Ishikawa (cell line): ENCODE data around the gene DRICH1.

ENCODE experiments used
- CEBPB ChIP-seq: IDR thresholded peaks from 2 replicates; pipeline ENCODE4 v1.6.1; 2012
- CREB1 ChIP-seq: IDR thresholded peaks from 2 replicates; pipeline ENCODE4 v1.6.1; 2012; ENCODE audit warnings: low read depth
- EGR1 ChIP-seq: IDR thresholded peaks from 2 replicates; pipeline ENCODE4 v1.6.1; 2012
- EP300 ChIP-seq: IDR thresholded peaks from 2 replicates; pipeline ENCODE4 v1.6.1; 2012; ENCODE audit warnings: borderline replicate concordance
- FOXM1 ChIP-seq: IDR thresholded peaks from 2 replicates; pipeline ENCODE4 v1.6.1; 2012; ENCODE audit warnings: low read depth, borderline replicate concordance
- NFIC ChIP-seq: IDR thresholded peaks from 2 replicates; pipeline ENCODE4 v1.6.1; 2012
- RAD21 ChIP-seq: IDR thresholded peaks from 2 replicates; pipeline ENCODE4 v1.6.1; 2012; ENCODE audit warnings: low read depth
- TAF1 ChIP-seq: IDR thresholded peaks from 2 replicates; pipeline ENCODE4 v1.6.1; 2012; ENCODE audit warnings: low read depth, mild to moderate bottlenecking
- TCF12 ChIP-seq: IDR thresholded peaks from 2 replicates; pipeline ENCODE4 v1.6.1; 2012; ENCODE audit warnings: low read depth
- TEAD4 ChIP-seq: IDR thresholded peaks from 2 replicates; pipeline ENCODE4 v1.6.1; 2012
- USF1 ChIP-seq: IDR thresholded peaks from 2 replicates; pipeline ENCODE4 v1.6.1; 2012
- YY1 ChIP-seq: IDR thresholded peaks from 2 replicates; pipeline ENCODE4 v1.6.1; 2012; ENCODE audit warnings: low read depth
- ZBTB7A ChIP-seq: IDR thresholded peaks from 2 replicates; pipeline ENCODE4 v1.6.1; 2012; ENCODE audit warnings: low read depth
- TF ChIP-seq, protein P1 (sequence below): IDR thresholded peaks from 2 replicates; pipeline ENCODE4 v1.6.1; 2012
- TF ChIP-seq, protein P2 (sequence below): IDR thresholded peaks from 2 replicates; pipeline ENCODE4 v1.6.1; 2012; ENCODE audit warnings: low read depth, mild to moderate bottlenecking

Gene DRICH1

DNA sequence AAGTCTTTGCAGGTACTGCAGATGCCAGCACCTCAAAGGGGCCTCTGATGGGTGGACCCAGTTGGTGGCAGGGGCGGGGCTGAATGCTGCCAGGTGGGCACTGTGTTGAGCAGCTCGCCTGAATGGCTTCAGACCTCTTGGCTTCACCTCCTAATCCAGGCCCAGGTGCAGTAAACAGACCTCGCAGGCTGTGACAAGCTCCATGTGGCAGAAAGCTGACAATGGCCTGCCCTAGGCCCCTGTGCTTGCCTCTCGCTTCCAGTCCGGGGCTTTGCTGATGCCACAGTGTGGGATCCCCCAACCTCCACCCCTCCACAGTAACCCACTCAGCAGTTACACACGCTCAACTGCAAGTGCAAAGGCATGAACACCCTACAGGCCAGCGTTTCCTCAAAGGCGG is 61.4 kb downstream of the DRICH1 start:
- TF ChIP-seq USF1 (no peak), YY1 (no peak)

GRCh38 chr22:23569716-23570115 is 62.4 kb downstream of the DRICH1 start:
- TF ChIP-seq RAD21 (no peak), CEBPB (no peak), EP300 (no peak), FOXM1 (no peak), TAF1 (no peak), CREB1 (no peak), EGR1 (no peak)

- TF ChIP-seq TEAD4: no peak
- no peak for TF ChIP-seq EGR1
- TF ChIP-seq FOXM1: no peak
- TF ChIP-seq, protein P1, sequence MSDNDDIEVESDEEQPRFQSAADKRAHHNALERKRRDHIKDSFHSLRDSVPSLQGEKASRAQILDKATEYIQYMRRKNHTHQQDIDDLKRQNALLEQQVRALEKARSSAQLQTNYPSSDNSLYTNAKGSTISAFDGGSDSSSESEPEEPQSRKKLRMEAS: no peak
- no peak for TF ChIP-seq EP300
- TF ChIP-seq CEBPB: no peak
- TF ChIP-seq TCF12: no peak
- TF ChIP-seq TAF1: no peak
- no peak for TF ChIP-seq CREB1
- no peak for TF ChIP-seq USF1
Measured at GRCh38 chr22:23569291-23569690, 62.8 kb downstream of the DRICH1 start.

- TF ChIP-seq, protein P2, sequence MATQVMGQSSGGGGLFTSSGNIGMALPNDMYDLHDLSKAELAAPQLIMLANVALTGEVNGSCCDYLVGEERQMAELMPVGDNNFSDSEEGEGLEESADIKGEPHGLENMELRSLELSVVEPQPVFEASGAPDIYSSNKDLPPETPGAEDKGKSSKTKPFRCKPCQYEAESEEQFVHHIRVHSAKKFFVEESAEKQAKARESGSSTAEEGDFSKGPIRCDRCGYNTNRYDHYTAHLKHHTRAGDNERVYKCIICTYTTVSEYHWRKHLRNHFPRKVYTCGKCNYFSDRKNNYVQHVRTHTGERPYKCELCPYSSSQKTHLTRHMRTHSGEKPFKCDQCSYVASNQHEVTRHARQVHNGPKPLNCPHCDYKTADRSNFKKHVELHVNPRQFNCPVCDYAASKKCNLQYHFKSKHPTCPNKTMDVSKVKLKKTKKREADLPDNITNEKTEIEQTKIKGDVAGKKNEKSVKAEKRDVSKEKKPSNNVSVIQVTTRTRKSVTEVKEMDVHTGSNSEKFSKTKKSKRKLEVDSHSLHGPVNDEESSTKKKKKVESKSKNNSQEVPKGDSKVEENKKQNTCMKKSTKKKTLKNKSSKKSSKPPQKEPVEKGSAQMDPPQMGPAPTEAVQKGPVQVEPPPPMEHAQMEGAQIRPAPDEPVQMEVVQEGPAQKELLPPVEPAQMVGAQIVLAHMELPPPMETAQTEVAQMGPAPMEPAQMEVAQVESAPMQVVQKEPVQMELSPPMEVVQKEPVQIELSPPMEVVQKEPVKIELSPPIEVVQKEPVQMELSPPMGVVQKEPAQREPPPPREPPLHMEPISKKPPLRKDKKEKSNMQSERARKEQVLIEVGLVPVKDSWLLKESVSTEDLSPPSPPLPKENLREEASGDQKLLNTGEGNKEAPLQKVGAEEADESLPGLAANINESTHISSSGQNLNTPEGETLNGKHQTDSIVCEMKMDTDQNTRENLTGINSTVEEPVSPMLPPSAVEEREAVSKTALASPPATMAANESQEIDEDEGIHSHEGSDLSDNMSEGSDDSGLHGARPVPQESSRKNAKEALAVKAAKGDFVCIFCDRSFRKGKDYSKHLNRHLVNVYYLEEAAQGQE: no peak
- TF ChIP-seq TAF1 (no peak), CREB1 (no peak), TEAD4 (no peak), EP300 (no peak), EGR1 (no peak), CEBPB (no peak), FOXM1 (no peak), RAD21 (no peak), TCF12 (no peak)
- TF ChIP-seq, protein P1: no peak
Measured at GRCh38 chr22:23566705-23567475, 65.2 kb downstream of the DRICH1 start.

- no peak for TF ChIP-seq EGR1
- TF ChIP-seq YY1: no peak
- TF ChIP-seq FOXM1: no peak
- no peak for TF ChIP-seq ZBTB7A
- no peak for TF ChIP-seq NFIC
- no peak for TF ChIP-seq CEBPB
- TF ChIP-seq, protein P2: no peak
- no peak for TF ChIP-seq CREB1
- no peak for TF ChIP-seq EP300
Measured at GRCh38 chr22:23565915-23566704, 66.0 kb downstream of the DRICH1 start.

- TF ChIP-seq USF1 (no peak), RAD21 (no peak), FOXM1 (no peak), TEAD4 (no peak), CREB1 (no peak), EGR1 (no peak), CEBPB (no peak), YY1 (no peak), NFIC (no peak), TCF12 (no peak), EP300 (no peak), ZBTB7A (no peak), TAF1 (no peak)
- TF ChIP-seq, protein P1: no peak
- TF ChIP-seq, protein P2: no peak
Measured at GRCh38 chr22:23565305-23565914, 66.7 kb downstream of the DRICH1 start.
